ENCODE data around the gene OR6K3.
"Not testable (repeated sequence)": the region's sequence is repeated elsewhere in the genome, so short reads cannot be mapped to it uniquely, and the experiment has no call there.

OR6K3 gene, protein sequence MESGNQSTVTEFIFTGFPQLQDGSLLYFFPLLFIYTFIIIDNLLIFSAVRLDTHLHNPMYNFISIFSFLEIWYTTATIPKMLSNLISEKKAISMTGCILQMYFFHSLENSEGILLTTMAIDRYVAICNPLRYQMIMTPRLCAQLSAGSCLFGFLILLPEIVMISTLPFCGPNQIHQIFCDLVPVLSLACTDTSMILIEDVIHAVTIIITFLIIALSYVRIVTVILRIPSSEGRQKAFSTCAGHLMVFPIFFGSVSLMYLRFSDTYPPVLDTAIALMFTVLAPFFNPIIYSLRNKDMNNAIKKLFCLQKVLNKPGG

GRCh38 chr1:158720620-158721019, at the start of gene OR6K3:
Gene OR6K3 (minus strand): TSS chr1:158720720. CDS start chr1:158718115, 2,605 bp downstream.
- DNase-seq (ENCODE audit: low read depth in 4 of 4, low spot score in 1 of 4): no peak

DNA sequence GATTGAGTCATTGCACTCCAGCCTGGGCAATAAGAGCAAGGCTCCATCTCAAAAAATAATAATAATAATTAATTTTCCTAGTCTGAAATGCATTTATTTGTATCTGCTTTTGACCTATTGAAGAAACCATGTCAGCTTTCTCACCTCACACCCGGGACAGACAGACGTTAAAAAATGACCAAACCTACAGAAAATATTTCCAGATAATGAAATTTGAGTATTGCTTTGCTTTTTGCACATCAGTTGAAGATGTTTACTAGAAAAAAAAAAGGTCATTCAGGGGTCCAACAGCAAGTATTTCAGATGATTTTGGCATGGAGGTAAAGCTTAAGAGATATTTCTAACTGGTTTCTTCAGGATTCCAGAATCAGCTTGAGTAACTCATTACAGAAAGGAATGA, 33.9 kb upstream of the OR6K3 start, which contains the start of gene OR6K6:
Gene OR6K6, plus strand, starts transcription at position 301 of the 400 bp plus-strand sequence. CDS start 168 bp downstream, outside the sequence.
- no peak for DNase-seq (ENCODE audit: low read depth in 4 of 4, low spot score in 1 of 4)

DNA sequence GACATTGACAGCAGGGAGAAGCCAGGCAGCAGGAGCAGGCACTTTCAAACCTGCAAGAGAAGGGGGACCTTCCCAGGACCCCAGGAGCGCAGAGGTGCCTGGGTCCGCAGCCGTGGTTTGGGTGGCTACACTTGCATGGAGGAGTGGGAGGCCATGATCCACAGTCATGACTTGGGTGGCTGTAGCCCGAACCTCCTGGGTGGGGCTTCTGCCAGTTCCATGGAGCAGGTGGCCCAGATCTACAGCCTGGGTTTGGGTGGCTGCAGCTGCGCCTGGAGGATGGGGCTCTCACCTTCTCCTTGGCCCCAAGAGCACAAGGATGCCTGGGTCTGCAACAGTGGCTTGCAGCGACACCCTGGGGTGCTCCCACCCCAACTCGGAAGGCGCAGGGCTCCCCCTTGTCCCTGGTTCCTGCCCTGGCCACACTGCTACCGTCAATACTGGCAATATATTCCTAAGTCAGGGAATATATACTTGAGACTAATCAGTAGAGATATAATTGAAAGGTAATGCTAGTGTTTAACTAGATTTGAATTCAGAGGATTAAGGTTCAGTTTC, 31.7 kb upstream of the OR6K3 start:
- DNase-seq (ENCODE audit: low read depth in 4 of 4, low spot score in 1 of 4): no peak

GRCh38 chr1:158735848-158736247, 15.3 kb upstream of the OR6K3 start:
- no peak for DNase-seq (ENCODE audit: low read depth in 4 of 4, low spot score in 1 of 4)

GRCh38 chr1:158732524-158732923, 12.0 kb upstream of the OR6K3 start:
- DNase-seq (ENCODE audit: low read depth in 4 of 4, low spot score in 1 of 4): no peak

- no peak for DNase-seq (ENCODE audit: low read depth in 4 of 4, low spot score in 1 of 4)
Measured at GRCh38 chr1:158731707-158732106, 11.2 kb upstream of the OR6K3 start.

GRCh38 chr1:158730453-158730852, 9.9 kb upstream of the OR6K3 start:
- no peak for DNase-seq (ENCODE audit: low read depth in 4 of 4, low spot score in 1 of 4)

DNA sequence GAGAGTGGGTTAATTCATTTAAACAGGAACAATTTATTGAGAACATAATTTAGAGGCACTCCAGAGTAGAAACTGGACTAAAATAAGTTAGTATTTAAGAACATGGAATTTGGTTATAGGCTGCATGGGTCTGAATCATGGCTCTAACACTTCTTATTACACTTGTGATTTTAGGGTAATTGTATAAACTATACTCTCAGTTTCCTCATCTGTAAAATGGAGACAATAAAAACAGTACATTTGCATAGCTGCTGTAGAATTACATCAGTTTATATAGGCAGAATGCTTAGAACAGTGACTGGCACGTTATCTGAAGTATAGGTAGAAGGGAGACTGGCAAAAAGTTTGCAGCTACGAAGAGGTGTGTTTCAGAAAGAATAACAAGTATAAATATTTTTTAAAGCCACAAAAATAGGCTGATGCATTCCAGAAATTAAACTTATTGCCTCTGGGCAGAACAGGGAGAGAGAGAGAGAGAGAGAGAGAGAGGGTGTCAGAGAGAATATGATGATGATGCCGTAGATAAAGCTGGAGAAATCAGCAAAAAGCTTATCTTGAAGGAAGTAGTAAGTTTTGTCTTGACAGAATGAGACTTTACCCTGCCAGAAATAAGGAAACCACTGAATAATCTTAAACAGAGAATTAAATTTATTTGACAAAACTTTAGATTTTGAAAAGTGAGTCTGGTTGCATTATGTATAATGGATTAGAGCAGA, 8.1 kb upstream of the OR6K3 start:
- no peak for DNase-seq (ENCODE audit: low read depth in 4 of 4, low spot score in 1 of 4)

GRCh38 chr1:158724442-158724841, 3.9 kb upstream of the OR6K3 start:
- no peak for DNase-seq (ENCODE audit: low read depth in 4 of 4, low spot score in 1 of 4)

- DNase-seq (ENCODE audit: low read depth in 4 of 4, low spot score in 1 of 4): no peak
Measured at GRCh38 chr1:158719664-158720063, 856 bp downstream of the OR6K3 start.

DNA sequence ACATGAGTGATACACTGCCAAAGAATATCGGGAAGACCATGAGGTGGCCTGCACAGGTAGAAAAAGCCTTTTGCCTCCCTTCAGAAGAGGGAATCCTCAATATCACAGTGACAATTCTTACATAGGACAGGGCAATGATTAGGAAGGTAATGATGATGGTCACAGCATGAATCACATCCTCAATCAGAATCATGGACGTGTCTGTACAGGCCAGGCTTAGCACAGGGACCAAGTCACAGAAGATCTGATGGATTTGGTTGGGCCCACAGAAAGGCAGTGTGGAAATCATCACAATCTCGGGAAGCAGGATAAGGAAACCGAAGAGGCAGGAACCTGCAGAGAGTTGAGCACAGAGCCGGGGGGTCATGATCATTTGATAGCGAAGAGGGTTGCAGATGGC, 3.2 kb downstream of the OR6K3 start:
- no peak for DNase-seq (ENCODE audit: low read depth in 4 of 4, low spot score in 1 of 4)

GRCh38 chr1:158716335-158716734, 4.2 kb downstream of the OR6K3 start:
- no peak for DNase-seq (ENCODE audit: low read depth in 4 of 4, low spot score in 1 of 4)

- DNase-seq (ENCODE audit: low read depth in 4 of 4, low spot score in 1 of 4): no peak
Measured at GRCh38 chr1:158714754-158715153, 5.8 kb downstream of the OR6K3 start.

- no peak for DNase-seq (ENCODE audit: low read depth in 4 of 4, low spot score in 1 of 4)
Measured at GRCh38 chr1:158711098-158711497, 9.4 kb downstream of the OR6K3 start.

DNA sequence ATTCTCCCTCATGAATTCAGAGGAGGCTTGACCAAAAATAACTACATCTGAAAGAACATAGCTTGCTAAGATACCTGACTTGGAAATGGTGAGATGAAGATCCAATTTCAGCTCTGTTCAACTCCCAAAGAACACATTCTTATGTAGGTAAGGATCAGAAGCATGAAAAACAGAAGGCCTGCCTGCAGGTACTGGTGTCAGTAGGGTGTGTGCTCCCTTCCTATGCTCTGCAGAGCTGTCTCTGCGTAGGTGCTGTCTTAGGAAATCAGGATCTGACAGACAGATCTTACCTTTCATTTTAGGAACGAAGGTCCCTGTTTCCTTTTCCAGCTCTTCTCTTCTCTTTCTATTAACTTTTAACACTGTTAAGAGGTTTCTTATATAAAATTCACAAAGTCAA, 14.4 kb downstream of the OR6K3 start:
- no peak for DNase-seq (ENCODE audit: low read depth in 4 of 4, low spot score in 1 of 4)

- DNase-seq (ENCODE audit: low read depth in 4 of 4, low spot score in 1 of 4): no peak
Measured at GRCh38 chr1:158700552-158700951, 20.0 kb downstream of the OR6K3 start, which contains the start of gene OR6K2. Gene OR6K2 (minus strand): TSS chr1:158700652. CDS start chr1:158700652, 0 bp downstream.

DNA sequence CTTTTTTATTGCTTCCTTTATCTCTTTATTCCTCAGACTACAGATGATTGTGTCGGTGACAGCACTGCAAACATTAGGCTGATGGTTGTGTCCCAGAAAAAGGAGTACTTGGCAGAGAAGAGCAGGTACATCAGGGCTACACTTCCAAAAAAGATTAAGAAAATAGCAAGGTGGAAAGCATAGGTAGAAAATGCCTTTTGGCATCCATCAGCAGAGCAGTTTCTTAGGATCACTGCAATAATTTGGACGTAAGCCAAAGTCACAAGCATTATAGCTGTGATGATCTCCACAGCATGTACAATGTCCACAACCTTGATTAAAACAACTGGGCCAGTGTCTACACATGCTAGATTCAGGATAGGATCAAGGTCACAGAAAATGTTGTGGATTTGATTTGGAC, 25.9 kb downstream of the OR6K3 start:
- DNase-seq (ENCODE audit: low read depth in 4 of 4, low spot score in 1 of 4): no peak

DNA sequence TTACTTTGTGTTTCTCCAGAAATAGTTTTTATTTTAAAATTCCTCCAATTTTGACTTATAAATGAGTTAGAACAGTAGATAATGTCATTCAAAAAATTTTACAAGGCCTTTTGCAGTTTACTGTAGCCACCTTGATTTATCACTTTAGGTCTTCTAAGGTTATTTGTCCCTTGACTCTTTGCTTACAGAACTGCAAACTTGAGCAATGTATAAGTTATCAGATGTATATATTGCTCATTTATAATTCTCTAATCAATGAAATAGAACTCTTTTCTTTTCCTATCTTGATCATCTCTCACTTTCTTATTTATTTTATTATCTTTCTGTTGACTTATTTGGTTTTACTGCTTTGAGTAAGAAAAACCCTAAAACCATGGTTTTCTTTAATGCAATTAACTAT, 28.2 kb downstream of the OR6K3 start:
- no peak for DNase-seq (ENCODE audit: low read depth in 4 of 4, low spot score in 1 of 4)

- DNase-seq (ENCODE audit: low read depth in 4 of 4, low spot score in 1 of 4): no peak
Measured at GRCh38 chr1:158691907-158692306, 28.6 kb downstream of the OR6K3 start.

DNA sequence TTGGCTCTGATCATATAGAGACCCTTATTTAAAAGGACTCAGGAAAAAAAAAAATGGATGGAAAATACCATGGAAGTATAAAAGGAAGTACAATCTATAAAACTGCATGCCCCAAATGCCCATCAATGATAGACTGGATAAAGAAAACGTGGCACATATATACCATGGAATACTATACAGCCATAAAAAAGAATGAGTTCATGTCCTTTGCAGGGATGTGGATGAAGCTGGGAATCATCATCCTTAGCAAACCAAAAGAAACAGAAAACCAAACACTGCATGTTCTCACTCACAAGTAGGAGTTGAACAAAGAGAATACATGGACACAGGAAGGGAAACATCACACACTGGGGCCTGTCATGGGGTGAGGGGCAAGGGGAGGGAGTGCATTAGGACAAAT, 29.4 kb downstream of the OR6K3 start:
- DNase-seq (ENCODE audit: low read depth in 4 of 4, low spot score in 1 of 4): not testable (repeated sequence)

GRCh38 chr1:158689875-158690274, 30.6 kb downstream of the OR6K3 start:
- DNase-seq (ENCODE audit: low read depth in 4 of 4, low spot score in 1 of 4): no peak

GRCh38 chr1:158689110-158689509, 31.4 kb downstream of the OR6K3 start:
- DNase-seq (ENCODE audit: low read depth in 4 of 4, low spot score in 1 of 4): no peak

Data from stimulated activated CD4-positive, alpha-beta T cell treated with anti-CD3 and anti-CD28 coated beads, Interleukin-1b, Interleukin-23, amount 100 ng/mL, for 24 hours (primary cell).